Cardiac muscle cell (in vitro differentiated cells and primary cell): ENCODE data around the gene MGST2. TPM values are rescaled to one million over a fixed set of nuclear protein-coding genes. Genes with fewer than 3 reads are reported as not detected.
A peak's percentile ranks its signal among the peaks of the same experiment; 100 is the strongest.

Experiments
- DNase-seq, 2 donors: peaks; one replicate each; pipeline versions ENCODE4 v3.0.0 to v3.0.0-alpha.2; 2010 to 2017; ENCODE audit warnings: low read depth in 1 of 2, low spot score in 1 of 2
- H3K27ac ChIP-seq: fragments of 200-600 bp; sonication (generic); 2 replicates; pipeline ENCODE4 v1.5.1; 2016
- H3K27me3 ChIP-seq: fragments of 200-600 bp; sonication (generic); 2 replicates; pipeline ENCODE4 v1.6.0; 2016; ENCODE audit warnings: control low read depth
- H3K36me3 ChIP-seq: fragments of 200-600 bp; sonication (generic); 2 replicates; pipeline ENCODE4 v1.5.1; 2016; ENCODE audit warnings: control low read depth
- H3K4me1 ChIP-seq: fragments of 200-600 bp; sonication (generic); 2 replicates; pipeline ENCODE4 v1.8.1; 2017; ENCODE audit warnings: low read depth, mild to moderate bottlenecking, mixed run types
- H3K4me3 ChIP-seq: fragments of 200-600 bp; sonication (generic); 2 replicates; pipeline ENCODE4 v1.5.1; 2016; ENCODE audit warnings: mild to moderate bottlenecking
- H3K9me3 ChIP-seq: fragments of 200-600 bp; sonication (generic); 2 replicates; pipeline ENCODE4 v1.5.1; 2017; ENCODE audit warnings: low read depth, mild to moderate bottlenecking, control low read depth
- polyA plus RNA-seq: library from polyadenylated mRNA; unstranded; fragments of >200 nt; fragmentation: Nextera tagmentation; extraction: Ambion mirVana; gene quantifications from 2 replicates; pipeline ENCODE4 v1.2.1, GENCODE V29; 2016
- total RNA-seq: library from RNA; depleted of rRNA; stranded (reverse); fragments of >200 nt; gene quantifications from 2 replicates; pipeline ENCODE4 v1.2.3, GENCODE V29; 2016
- TF ChIP-seq, protein P1 (sequence below): IDR thresholded peaks from 2 replicates; pipeline ENCODE4 v1.5.1; 2012; ENCODE audit warnings: low read depth, mild to moderate bottlenecking, low read length

The MGST2 gene
- total and polyA plus RNA-seq, 2 experiments from 2014 or later, result 36.5 to 90.8 TPM

DNA sequence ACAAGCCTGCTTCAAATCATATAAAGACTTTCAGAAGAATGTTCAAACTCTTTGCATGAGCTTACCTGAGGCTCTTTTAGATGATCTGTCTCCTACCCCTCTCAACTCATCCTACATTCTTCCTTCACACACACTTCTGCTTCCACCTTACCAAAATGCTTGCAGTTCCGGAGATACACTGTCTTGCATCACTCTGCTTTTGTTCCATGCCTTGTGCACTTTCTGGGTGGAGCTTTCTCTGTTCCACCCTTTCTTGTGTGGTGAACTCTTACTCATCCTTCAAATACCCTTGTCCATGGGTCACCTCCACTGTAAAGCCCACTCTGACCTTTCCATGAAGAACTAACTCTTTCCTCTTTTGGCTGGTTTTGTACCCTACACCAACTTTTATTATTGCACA, 18.4 kb upstream of the MGST2 start:
- no peaks in the 10 kb centered on the region for H3K9me3 ChIP-seq
- no peak overlapping the region for H3K27ac ChIP-seq
- DNase-seq, result no peak
- H3K4me1 ChIP-seq, result no peaks in the 10 kb centered on the region
- no peaks in the 10 kb centered on the region for H3K27me3 ChIP-seq
- no peaks in the 10 kb centered on the region for H3K36me3 ChIP-seq
- TF ChIP-seq, protein P1, sequence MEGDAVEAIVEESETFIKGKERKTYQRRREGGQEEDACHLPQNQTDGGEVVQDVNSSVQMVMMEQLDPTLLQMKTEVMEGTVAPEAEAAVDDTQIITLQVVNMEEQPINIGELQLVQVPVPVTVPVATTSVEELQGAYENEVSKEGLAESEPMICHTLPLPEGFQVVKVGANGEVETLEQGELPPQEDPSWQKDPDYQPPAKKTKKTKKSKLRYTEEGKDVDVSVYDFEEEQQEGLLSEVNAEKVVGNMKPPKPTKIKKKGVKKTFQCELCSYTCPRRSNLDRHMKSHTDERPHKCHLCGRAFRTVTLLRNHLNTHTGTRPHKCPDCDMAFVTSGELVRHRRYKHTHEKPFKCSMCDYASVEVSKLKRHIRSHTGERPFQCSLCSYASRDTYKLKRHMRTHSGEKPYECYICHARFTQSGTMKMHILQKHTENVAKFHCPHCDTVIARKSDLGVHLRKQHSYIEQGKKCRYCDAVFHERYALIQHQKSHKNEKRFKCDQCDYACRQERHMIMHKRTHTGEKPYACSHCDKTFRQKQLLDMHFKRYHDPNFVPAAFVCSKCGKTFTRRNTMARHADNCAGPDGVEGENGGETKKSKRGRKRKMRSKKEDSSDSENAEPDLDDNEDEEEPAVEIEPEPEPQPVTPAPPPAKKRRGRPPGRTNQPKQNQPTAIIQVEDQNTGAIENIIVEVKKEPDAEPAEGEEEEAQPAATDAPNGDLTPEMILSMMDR, result no peak
- no peak overlapping the region for H3K4me3 ChIP-seq

DNA sequence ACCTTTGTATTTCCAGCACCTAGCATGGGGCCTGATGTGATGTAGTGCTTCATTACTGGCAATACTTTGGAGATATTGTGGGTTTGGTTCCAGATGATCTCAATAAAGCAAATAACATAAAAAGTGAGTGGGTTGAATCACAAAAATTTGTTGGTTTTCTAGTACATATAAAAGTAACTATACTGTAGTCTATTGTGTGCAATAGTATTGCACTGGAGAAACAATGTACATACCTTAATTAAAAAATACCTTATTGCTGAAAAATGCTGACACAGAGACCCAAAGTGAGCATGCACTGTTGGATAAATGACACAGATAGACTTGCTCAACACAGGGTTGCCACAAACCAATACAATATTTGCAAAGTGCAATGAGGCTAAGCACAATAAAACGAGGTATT, 17.7 kb upstream of the MGST2 start:
- TF ChIP-seq, protein P1, result no peak
- H3K27ac ChIP-seq, result no peak overlapping the region
- no peaks in the 10 kb centered on the region for H3K36me3 ChIP-seq
- DNase-seq, result no peak
- no peak overlapping the region for H3K4me3 ChIP-seq
- no peaks in the 10 kb centered on the region for H3K9me3 ChIP-seq
- no peaks in the 10 kb centered on the region for H3K4me1 ChIP-seq
- no peaks in the 10 kb centered on the region for H3K27me3 ChIP-seq

DNA sequence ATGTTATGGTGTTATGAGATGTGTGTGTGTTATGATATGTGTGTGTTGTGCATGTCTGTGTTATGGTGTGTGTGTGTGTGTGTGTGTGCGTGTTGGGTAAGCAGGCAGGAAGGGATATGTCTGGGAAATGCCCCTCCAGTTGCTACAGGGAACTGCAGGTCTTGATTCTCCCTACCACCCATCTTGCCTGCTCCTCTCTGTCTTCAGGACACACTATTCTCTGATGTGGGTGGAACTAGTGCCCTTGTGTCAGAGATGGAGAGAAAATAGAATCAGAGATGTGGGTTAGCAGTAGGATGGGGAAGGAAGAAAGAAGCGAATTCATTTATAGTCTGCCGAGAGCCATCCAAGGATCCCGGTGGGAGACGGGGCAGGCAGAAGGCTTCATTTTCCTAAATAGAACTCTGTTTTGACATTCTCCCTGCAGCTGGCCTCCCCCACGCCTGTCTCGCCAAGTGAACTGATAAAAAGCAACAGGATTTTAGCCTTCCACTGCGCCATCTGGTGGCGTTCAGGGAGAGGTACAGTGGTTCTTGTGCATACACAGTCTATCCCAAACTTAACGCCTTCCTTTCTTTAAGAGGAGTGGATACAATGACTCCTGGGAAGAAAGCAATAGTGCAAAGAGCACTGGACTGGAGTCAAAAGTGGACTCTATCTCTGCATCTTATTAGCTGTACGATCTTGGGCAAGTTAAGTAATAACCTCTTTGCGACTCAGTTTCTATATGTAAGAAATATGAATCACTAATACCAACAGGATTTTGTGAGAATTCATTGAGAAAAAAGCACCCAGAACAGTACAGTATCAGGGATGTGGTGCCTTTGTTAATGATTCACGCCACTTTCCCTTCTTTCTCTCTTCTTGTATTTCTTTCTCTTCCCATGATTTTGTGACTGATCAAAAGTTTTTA, 14.1 kb upstream of the MGST2 start:
- TF ChIP-seq, protein P1, result peak; percentile 93

DNA sequence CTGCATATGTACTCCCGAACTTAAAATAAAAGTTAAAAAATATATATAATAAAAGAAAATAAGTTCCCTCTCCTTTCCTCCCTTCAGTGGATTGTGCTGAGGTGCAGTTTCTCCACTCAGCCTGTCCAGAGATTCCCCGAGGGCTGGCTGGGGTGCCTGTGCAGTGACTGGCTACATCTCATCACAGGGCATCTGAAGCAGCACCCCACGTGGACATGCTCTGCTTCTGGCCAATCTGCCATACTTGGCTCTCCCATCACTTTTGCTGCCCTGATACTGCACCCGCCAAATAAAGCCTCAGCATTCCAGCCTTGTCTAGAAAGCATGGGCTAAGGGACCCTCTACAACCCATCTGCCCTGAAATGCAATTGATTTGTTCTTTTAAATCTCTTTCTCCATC, 11.1 kb upstream of the MGST2 start:
- Histone ChIP-seq H3K9me3 (no peaks in the 10 kb centered on the region), H3K27ac (no peak overlapping the region), H3K4me3 (no peak overlapping the region), H3K36me3 (no peaks in the 10 kb centered on the region), H3K4me1 (peaks cover 15% of the 10 kb centered on the region), H3K27me3 (no peaks in the 10 kb centered on the region)
- no peak for DNase-seq
- TF ChIP-seq, protein P1, result no peak

More for the DNA sequence above, 14.1 kb upstream of the MGST2 start:
- H3K4me3 ChIP-seq, result no peak overlapping the region
- H3K9me3 ChIP-seq, result no peaks in the 10 kb centered on the region
- H3K27me3 ChIP-seq, result no peaks in the 10 kb centered on the region
- no peak overlapping the region for H3K27ac ChIP-seq
- peak; percentile 84 to 94 for DNase-seq
- H3K36me3 ChIP-seq, result no peaks in the 10 kb centered on the region
- H3K4me1 ChIP-seq, result peaks cover under 1% of the 10 kb centered on the region

DNA sequence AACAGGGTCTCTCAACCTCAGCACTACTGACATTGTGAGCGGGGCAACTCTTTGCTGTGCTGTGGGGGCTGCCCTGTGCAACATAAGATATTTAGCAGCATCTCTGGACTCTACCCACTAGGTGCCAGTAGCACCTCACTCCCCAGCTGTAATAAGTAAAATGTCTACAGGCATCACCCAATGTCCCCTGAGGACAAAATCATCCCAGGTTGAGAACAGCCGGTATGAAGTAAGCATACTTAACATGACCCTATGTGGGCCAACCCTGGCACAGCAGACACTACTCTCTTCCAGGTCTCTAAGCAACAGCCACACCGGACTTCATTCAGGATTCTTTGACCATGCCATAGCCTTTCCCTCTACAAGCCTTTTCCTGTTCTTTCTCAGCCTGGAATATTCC, 10.5 kb upstream of the MGST2 start:
- no peaks in the 10 kb centered on the region for H3K9me3 ChIP-seq
- H3K36me3 ChIP-seq, result no peaks in the 10 kb centered on the region
- peak; percentile 41 to 73 for DNase-seq
- H3K27ac ChIP-seq, result no peak overlapping the region
- H3K4me3 ChIP-seq, result no peak overlapping the region
- H3K27me3 ChIP-seq, result no peaks in the 10 kb centered on the region
- TF ChIP-seq, protein P1, result peak; percentile 45
- H3K4me1 ChIP-seq, result peaks cover 15% of the 10 kb centered on the region
